Measurements from ENCODE around the gene SCAI.
"Not testable (repeated sequence)": the region's sequence is repeated elsewhere in the genome, so short reads cannot be mapped to it uniquely, and the experiment has no call there.

The SCAI gene

DNA sequence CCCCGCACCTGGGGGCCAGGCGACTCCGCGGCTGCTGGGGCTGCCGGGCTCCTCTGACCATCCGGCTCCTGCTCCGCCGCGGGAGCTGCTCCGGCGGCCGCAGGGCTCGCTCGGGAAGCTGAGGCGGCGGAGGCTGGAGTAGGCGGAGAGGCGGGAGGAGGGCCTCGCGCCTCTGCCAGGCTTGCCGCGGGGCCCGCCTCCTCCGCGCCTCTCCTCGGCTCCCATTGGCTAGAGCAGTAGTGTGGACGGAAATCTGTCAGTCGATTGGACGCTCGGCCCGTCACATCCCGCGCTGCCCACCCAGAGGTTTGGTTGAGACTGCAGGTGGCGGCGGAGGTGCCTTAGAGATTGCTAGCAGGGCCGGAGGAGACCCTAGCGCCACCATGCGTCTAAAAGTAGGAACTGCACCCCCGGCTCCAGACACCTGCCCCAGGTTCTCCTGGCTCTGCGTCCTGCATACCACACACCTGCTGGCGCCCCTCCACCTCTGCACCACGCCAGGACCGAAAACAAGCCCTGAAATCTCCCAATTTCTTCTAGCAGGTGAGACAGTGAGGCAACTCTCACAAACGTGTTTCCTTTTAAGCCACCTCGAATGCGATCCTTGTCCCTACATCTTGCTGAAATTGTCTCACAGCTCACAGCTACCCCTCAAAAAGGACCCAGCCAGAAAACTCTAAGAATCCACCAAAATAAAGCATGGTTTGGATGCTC is at the start of gene SCAI:
TSS of gene SCAI (minus strand) at position 152 of the 714 bp plus-strand sequence. CDS start at position 61, 91 bp downstream.
- DNase-seq (ENCODE audit: low spot score): peak; percentile 100

DNA sequence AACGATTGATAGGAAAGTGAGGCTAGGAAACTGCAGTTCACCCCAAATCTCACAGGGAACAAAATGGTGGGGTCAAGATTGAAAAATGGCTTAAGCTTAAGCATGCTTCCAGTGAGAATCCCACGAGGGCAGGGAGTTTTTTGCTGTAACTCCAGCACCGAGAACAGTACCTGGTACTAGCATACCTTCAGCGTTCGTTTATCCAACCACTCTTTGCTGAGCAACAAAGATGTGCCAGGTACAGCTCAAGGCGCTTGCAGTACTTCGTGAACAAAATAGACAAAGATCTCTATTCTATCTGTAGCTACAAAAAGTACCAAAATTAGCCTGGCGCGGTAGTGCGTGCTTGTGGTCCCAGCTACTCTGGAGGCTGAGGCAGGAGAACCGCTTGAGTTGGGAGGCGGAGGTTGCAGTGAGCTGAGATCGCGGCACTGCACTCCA is 47.1 kb upstream of the SCAI start:
- DNase-seq (ENCODE audit: low spot score): peak; percentile 14

DNA sequence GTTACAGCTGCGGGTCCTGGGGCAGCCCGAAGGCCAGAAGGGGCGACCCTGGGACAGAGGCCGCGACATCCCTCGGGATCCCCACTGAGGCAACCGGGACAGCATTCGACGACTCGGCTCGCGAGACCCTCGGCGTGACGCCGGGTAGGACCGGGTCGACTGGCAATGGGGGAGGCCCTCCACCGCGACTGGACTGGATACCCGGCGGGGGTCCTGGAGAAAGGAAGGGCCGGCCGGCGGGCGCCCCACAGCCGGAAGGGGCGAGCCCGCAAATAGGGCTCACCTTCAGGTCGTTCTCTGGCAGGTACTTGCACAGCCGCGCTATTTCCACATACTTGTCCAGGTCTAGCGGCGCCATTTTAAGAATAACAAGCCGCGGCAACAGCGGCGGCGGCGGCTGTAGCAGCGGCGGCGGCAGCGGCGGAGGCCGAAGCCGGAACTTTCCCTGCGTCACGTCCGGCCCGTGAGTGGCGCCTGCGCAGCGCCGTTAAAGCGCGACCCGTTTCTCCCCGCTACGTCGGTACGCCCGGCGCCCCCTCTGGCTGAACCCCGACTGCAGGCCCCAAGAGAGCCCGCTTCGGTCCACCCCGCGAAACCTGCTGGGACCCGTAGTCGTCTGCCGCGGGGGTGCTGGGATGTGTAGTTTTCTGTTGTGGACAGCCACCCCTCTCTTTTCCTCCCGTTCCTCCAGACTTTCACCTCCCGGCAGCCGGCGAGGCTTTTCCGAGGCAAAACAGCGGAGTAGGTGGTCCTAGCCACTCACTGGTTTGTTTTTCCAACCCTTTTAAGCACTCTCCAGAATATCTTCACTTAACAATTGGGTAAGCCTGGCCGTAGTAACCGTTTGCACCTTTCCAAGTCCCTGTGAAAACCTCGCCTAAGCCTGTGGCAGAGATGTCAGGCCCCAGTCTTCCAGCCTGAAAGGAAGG is 46.3 kb upstream of the SCAI start, which contains the start of gene PPP6C:
TSS of gene PPP6C (minus strand) at position 443 of the 929 bp plus-strand sequence. CDS start at position 358, 85 bp downstream.
- DNase-seq (ENCODE audit: low spot score): peak; percentile 97

DNA sequence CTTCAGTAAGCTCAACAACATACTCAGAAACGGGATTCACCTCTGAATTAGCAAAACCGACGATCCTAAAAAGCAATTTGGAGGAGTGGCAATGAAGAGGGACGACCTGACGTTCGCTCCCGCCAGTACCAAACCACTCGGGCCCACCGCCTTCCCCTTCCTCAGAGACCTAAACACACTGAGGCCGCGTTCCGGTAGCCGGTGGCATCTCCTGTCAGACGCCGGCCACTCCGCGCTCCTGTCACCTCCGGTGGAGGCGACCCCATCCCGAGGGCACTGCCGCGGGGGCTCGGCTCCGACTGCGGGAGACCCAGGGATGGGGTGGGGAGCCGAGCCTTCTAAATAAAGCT is 45.7 kb upstream of the SCAI start:
- DNase-seq (ENCODE audit: low spot score): peak; percentile 34

DNA sequence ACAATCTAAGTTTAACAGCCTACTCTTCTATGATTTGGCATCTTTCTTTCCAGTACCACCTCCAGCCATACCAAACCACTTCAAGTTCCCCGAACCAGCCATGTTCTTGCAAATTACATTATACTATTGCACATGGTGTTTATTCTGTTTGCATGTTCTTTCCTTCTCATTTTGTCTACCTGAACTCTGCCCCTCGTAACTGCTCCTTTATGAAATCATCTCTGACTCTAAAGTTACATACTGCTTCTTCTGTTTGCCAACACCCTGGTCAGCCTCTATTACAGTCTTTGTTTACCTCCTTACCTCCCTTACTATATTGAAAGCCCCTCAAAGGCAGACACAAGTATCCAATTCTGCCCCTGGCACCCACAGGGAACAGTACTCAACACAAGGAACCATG is 40.2 kb upstream of the SCAI start:
- DNase-seq (ENCODE audit: low spot score): no peak

DNA sequence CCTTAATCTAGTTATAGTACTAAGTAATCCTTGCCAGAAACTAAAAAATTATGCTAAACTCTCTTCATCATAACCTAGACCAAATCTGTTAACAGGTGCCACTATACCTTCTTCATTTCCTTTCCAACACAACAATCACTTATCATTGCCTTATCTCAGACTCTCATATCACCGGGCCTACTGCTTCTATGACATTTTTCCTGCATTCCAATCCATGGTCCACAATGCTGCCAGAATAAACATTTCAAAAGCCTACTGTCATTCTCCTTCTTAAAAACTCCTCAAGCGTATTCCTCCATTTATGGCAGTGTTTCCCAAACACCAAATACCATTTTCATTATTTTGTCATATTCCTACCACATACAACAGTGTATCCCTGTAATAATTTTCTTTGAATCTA is 39.7 kb upstream of the SCAI start:
- DNase-seq (ENCODE audit: low spot score): no peak

DNA sequence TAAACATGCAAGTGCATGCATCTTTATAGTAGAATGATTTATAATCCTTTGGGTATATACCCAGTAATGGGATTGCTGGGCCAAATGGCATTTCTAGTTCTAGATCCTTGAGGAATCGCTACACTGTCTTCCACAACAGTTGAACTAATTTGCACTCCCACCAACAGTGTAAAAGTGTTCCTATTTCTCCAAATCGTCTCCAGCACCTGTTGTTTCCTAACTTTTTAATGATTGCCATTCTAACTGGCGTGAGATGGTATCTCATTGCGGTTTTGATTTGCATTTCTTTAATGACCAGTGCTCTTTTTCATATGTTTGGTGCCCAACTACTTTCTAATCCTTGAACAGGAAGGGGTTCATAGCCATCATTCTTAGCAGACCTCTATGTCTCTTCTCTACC is 38.4 kb upstream of the SCAI start:
- not testable (repeated sequence) for DNase-seq (ENCODE audit: low spot score)

DNA sequence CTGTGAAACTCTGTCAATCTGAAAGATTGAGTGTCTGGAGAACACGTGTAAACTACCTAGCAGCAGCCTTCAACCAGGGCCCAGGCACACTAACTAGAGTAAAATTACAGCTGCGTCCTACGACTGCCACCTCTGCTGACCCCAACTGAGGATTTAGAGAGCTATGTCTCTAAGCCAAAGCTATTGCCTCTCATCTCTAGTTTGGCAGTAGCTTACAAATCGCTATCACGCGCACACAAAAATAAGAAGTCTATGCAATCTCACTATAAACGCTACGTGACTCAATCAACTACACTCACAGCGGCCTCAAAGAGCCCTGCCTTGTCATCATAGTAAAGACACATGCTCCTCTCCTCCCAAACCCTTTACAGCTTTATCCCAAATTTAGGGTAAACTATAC is 37.5 kb upstream of the SCAI start:
- no peak for DNase-seq (ENCODE audit: low spot score)

DNA sequence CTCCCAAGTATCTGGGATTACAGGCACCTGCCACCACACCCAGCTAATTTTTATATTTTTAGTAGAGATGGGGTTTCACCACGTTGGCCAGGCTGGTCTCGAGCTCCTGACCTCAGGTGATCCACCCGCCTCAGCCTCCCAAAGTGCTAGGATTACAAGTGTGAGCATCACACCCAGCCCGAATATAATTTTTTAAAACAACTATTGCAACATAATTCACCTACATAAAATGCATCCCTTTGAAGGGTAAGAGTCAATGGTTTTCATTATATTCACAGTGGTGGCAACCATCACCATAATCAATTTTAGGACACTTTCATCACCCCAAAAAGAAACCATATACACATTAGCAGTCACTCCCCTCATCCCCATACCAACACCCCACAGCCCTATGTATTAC is 36.4 kb upstream of the SCAI start:
- DNase-seq (ENCODE audit: low spot score): not testable (repeated sequence)

DNA sequence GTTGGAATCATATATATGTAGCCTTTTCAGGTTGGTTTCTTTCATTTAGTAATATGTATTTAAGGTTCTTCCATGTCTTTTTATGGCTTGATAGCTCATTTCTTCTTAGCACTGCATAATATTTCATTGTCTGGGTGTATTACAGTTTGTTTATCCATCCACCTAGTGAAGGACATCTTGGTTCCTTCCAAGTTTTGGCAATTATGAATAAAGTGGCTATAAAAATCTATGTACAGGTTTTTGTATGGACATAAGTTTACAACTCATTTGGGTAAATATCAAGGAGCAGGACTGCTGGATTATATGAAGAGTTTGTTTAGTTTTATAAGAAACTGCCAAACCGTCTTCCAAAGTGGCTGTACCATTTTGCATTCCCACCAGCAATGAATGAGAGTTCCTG is 34.6 kb upstream of the SCAI start:
- no peak for DNase-seq (ENCODE audit: low spot score)

DNA sequence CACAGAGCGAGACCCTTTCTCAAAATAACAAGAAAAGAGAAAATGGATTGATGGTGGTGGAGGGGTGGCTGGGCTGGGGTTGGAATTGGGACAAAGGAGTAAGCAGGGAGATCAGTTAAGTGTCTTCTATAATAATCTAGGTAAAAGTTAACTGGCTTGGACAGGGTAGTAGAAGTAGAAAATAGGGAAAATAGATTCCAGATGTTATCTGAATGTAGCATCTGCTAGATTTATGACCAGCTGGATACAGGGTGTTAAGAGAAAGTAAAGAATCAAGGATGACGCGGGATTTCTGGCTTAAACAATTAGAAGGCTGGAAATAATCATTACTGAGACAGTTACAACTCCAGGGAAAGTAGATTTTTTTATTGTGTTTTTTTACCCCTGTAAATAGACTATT is 33.3 kb upstream of the SCAI start:
- no peak for DNase-seq (ENCODE audit: low spot score)

DNA sequence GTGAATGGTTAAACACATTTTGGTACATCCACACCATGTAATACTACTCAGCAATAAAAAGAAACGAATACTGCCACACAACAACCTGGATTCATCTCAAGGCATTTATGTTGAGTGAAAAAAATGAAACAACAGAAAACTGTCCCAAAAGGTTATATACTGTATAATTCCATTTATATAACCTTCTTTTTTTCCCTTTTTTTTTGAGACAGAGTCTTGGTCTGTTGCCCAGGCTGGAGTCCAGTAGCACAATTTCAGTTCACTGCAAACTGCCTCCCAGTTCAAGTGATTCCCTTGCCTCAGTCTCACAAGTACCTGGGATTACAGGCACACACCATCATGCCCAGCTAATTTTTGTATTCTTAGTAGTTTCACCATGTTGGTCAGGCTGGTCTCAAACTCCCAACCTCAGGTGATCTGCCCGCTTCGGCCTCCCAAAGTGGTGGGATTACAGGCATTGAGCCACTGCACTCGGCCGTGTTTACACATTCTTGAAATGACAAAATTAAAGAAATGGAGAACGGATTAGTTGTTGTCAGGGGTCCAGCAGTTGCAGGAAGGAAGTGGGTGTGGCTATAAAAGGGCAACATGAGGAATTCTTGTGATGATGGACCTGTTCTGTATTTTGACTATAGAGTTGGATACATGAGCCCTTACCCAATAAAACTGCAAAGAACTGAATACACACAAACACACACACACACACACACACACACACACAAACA is 28.9 kb upstream of the SCAI start:
- DNase-seq (ENCODE audit: low spot score): no peak

DNA sequence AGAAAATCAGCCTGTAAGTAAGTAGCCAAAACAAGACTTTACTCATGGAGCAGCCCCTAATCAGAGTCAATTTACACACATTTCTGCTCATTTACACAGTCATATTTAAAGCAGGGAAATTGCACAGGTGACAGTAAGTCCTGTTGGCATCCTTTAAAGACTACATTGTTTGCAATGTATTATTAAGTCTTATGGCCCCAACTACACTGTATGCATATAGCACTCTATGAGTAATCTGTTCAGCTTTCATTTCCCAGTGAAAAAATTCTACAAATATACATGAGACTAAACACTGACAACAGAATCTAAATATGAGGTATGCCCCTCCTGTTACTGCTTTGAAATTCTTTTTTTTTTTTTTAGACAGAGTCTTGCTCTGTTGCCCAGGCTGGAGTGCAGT is 26.6 kb upstream of the SCAI start:
- no peak for DNase-seq (ENCODE audit: low spot score)

DNA sequence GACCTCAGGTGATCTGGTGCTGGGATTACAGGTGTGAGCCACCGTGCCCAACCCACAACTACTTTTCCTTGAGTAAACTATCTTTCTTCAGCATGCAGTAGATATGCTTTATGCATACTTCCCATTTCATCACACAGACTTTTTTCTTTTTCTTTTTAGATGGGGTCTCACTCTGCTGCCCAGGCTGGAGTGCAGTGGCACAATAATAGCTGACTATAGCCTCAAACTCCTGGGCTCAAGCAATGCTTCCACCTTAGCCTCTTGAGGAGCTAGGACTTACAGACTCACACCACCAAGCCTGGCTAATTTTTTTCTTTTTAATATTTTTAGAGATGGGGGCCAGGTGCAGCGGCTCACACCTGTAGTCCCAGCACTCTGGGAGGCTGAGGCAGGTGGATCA is 23.4 kb upstream of the SCAI start:
- no peak for DNase-seq (ENCODE audit: low spot score)

DNA sequence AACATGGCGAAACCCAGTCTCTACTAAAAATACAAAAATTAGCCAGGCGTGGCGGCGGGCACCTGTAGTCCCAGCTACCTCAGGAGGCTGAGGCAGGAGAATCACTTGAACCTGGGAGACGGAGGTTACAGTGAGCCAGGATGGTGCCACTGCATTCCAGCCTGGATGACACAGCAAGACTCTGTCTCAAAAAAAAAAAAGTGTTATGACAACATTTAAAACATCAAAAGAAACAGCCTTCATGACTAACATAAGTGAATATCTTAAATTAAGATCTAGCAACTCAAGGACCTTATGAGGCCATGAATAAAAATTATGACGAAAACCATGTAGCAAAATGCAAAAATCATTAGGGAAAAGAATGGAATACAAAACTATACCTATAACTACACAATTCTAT is 19.6 kb upstream of the SCAI start:
- not testable (repeated sequence) for DNase-seq (ENCODE audit: low spot score)

DNA sequence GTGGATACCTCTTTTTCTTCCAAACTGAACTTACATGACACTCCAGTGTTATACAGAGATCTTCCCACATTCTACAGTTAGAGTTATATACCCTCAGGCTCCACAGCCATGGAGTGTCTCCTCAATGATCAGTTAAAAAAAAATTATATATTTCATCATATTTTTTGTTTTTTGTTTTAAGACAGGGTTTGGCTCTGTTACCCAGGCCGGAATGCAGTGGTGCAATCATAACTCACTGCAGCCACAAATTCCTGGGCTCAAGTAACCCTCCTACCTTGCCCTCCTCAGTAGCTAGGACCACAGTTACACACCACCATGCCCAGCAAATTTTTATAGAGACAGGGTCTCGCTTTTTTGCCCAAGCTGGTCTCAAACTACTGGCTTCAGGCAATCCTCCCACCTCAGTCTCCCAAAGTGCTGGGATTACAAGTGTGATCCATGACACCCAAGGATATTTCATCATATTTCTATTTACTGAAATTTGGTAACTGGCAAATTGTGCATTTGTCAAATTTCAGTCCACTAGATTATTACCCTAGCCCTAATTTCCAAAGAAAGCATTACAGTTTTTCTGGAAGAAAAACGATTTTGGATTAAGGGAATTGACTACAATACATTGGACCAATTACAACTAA is 18.1 kb upstream of the SCAI start:
- no peak for DNase-seq (ENCODE audit: low spot score)

DNA sequence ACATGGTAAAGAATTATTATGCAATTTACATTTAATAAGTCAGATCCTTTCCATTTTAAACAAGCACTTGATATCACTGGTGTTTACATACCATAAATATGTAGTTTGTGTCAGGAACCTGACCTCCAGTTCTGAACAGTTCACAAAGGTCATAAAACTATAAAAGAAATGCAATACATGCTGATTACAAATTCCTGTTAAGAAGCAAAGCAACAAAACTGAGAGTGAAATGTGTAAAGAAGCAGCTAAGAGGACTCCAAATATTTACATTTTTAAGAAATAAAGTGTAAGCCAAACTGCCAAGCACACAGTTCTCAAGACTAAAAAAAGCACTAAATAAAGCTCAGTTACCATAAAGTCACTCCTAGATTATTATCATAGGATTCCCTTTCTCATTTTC is 17.4 kb upstream of the SCAI start:
- DNase-seq (ENCODE audit: low spot score): no peak

DNA sequence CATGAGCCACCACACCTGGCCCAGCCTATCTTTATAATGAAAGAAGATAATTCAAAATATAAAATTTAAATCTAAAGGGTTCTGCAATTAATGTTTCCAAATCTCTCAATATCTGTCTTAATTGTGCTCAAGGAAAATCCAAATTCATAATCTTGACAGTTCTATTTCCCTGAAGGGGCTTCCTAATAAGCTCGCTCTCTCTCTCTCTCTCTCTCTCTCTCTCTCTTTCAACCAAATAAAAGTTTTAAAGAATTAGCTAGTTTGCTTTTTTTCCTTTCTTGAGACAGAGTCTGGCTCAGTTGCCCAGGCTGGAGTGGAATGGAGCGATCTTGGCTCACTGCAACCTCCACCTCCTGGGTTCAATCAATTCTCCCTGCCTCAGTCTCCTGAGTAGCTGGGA is 13.2 kb upstream of the SCAI start:
- no peak for DNase-seq (ENCODE audit: low spot score)

DNA sequence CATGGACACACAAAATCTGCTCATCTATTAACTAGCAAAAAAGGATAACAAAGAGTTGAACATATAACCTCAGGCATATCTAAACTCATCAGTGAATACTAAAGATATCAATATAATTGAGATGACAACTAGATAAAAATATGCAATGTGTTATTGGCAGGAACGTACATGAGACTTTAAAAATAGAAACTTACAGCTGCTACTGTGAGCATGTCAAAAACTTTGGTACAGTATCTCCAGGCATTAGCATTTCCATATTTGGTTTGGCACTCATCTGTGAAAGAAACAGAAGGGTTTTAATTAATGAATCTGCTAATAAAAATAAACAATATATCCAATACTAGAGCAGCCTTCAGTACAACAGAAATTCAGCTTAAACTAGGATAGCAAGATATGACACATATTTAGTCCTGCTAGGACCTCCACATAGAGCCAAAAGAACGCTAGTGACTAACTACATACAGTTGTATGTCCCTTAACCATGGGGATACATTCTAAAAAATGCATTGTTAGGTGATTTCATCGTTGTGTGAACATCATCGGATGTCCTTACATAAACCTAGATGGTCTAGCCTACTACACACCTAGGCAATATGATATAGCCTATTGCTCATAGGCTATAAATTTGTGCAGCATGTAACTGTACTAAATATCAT is 10.5 kb upstream of the SCAI start:
- DNase-seq (ENCODE audit: low spot score): no peak

DNA sequence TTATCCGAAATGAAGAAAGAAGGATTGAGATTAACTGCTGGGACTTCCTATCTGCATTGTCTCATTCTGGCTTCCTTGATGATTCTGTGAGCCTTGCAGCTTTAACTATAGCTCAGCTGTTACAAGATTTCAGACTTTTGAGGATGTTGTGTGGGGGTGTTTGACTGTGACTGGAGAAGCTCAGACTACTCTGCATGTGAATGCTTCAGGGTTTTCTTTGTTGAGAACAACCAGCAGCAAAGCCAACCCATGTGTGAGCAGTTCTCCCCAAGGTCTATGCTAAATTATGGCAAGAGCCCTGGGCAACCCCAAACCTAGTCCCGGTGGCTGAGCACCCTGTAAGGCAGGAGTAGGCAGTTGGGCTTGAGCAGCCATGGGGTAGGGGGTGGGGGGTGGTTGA is 8.4 kb upstream of the SCAI start:
- no peak for DNase-seq (ENCODE audit: low spot score)
